Measurements from ENCODE around the gene ZDHHC15.
"Not testable (repeated sequence)": the region's sequence is repeated elsewhere in the genome, so short reads cannot be mapped to it uniquely, and the experiment has no call there.

ZDHHC15 gene

DNA sequence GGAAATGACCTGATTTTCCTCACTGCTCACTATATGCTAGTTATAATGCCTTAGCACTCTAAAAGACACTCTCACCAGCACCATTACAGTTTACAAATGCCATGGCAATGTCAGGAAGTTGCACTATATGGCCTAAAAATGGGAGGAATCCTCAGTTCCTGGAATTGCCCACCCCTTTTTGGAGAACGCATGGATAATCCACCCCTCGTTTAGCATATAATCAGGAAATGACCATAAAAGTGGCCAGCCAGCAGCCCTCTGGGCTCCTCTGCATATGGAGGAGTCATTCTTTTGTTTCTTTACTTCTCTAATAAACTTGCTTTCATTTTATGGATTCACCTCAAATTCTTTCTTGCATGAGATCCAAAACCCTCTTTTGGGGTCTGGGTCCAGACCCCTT, 156.0 kb downstream of the ZDHHC15 start:
- H3K9ac ChIP-seq: no peak overlapping the region
- no peak overlapping the region for H3K27ac ChIP-seq
- no peaks in the 10 kb centered on the region for H3K4me1 ChIP-seq
- H3K4me2 ChIP-seq (ENCODE audit: low read length): no peak overlapping the region
- H3K9me3 ChIP-seq (ENCODE audit: control insufficient read depth, low read length): no peaks in the 10 kb centered on the region
- no peaks in the 10 kb centered on the region for H3K36me3 ChIP-seq (ENCODE audit: control insufficient read depth, insufficient read depth, low read length)
- no peak overlapping the region for H2AFZ ChIP-seq
- no peak overlapping the region for H3K4me3 ChIP-seq (ENCODE audit: low read depth, low read length)
- TF ChIP-seq, protein P1, sequence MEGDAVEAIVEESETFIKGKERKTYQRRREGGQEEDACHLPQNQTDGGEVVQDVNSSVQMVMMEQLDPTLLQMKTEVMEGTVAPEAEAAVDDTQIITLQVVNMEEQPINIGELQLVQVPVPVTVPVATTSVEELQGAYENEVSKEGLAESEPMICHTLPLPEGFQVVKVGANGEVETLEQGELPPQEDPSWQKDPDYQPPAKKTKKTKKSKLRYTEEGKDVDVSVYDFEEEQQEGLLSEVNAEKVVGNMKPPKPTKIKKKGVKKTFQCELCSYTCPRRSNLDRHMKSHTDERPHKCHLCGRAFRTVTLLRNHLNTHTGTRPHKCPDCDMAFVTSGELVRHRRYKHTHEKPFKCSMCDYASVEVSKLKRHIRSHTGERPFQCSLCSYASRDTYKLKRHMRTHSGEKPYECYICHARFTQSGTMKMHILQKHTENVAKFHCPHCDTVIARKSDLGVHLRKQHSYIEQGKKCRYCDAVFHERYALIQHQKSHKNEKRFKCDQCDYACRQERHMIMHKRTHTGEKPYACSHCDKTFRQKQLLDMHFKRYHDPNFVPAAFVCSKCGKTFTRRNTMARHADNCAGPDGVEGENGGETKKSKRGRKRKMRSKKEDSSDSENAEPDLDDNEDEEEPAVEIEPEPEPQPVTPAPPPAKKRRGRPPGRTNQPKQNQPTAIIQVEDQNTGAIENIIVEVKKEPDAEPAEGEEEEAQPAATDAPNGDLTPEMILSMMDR (IDR thresholded peaks at IDR 0.05): no peak
- no peaks in the 10 kb centered on the region for H3K27me3 ChIP-seq (ENCODE audit: control insufficient read depth, insufficient read depth, low read length)
- H3K79me2 ChIP-seq: no peaks in the 10 kb centered on the region

DNA sequence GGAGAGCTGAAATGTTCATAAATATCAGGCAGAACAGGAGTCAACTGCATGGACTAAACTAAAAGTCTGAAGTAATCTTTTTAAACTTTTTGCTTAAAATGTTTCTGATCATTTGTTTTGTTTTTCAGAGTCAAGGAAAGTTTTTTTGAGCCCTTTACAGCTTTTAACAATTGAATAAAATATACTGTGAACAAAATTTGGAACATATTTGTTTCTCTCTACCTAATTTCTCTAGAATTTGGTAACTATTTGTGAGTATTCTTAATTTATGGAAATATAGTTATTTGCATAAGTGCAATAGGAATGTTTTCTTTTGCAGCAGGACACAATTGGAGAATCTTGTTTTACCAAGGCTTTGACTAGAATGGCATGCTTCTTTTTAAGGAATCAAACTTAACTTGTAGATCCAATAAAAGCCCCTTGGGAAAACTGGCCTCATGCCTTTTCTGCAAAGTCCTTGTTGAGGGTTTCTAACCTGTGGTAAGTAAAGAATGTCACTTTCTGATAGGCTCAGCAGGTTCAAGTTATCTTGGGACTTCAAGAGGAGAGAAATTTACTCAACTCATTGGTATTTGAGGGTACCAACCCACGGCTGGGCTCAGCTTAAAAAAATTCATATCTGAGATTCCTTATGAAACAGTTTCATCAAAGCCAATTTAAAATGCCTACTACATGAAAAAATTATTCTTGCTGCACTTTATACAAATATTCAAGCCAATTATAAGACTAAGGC, 157.4 kb downstream of the ZDHHC15 start:
- TF ChIP-seq, protein P1 (IDR thresholded peaks at IDR 0.05): no peak
- Histone ChIP-seq H3K4me1 (no peaks in the 10 kb centered on the region), H3K4me3 (ENCODE audit: low read depth, low read length) (no peak overlapping the region), H3K9me3 (ENCODE audit: control insufficient read depth, low read length) (no peaks in the 10 kb centered on the region), H3K27me3 (ENCODE audit: control insufficient read depth, insufficient read depth, low read length) (no peaks in the 10 kb centered on the region), H3K36me3 (ENCODE audit: control insufficient read depth, insufficient read depth, low read length) (no peaks in the 10 kb centered on the region), H2AFZ (no peak overlapping the region), H3K27ac (no peak overlapping the region), H3K79me2 (no peaks in the 10 kb centered on the region), H3K9ac (no peak overlapping the region), H3K4me2 (ENCODE audit: low read length) (no peak overlapping the region)

- Histone ChIP-seq H3K4me1 (no peaks in the 10 kb centered on the region), H3K27ac (no peak overlapping the region), H3K79me2 (no peaks in the 10 kb centered on the region), H3K9ac (no peak overlapping the region), H2AFZ (no peak overlapping the region), H3K36me3 (ENCODE audit: control insufficient read depth, insufficient read depth, low read length) (no peaks in the 10 kb centered on the region), H3K4me2 (ENCODE audit: low read length) (no peak overlapping the region), H3K27me3 (ENCODE audit: control insufficient read depth, insufficient read depth, low read length) (no peaks in the 10 kb centered on the region), H3K4me3 (ENCODE audit: low read depth, low read length) (no peak overlapping the region), H3K9me3 (ENCODE audit: control insufficient read depth, low read length) (no peaks in the 10 kb centered on the region)
- TF ChIP-seq, protein P1 (IDR thresholded peaks at IDR 0.05): no peak
Measured at GRCh38 chrX:75361788-75362187, 161.0 kb downstream of the ZDHHC15 start.

DNA sequence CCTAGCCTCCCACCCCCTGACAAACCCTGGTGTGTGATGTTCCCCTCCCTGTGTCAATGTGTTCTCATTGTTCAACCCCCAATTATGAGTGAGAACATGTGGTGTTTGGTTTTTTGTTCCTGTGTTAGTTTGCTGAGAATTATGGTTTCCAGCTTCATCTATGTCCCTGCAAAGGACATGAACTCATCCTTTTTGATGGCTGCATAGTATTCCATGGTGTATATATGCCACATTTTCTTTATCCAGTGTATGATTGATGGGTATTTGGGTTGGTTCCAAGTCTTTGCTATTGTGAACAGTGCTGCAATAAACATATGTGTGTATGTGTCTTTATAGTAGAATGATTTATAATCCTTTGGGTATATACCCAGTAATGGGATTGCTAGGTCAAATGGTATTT, 174.2 kb downstream of the ZDHHC15 start:
- H3K27ac ChIP-seq; H3K4me3 ChIP-seq (ENCODE audit: low read depth, low read length); H3K4me2 ChIP-seq (ENCODE audit: low read length); H3K4me1 ChIP-seq; H3K27me3 ChIP-seq (ENCODE audit: control insufficient read depth, insufficient read depth, low read length); H3K9ac ChIP-seq; H3K9me3 ChIP-seq (ENCODE audit: control insufficient read depth, low read length); H3K36me3 ChIP-seq (ENCODE audit: control insufficient read depth, insufficient read depth, low read length); H2AFZ ChIP-seq; H3K79me2 ChIP-seq: not testable (repeated sequence)

GRCh38 chrX:75337525-75337924, 185.3 kb downstream of the ZDHHC15 start:
- H3K36me3 ChIP-seq (ENCODE audit: control insufficient read depth, insufficient read depth, low read length): no peaks in the 10 kb centered on the region
- TF ChIP-seq, protein P1 (IDR thresholded peaks at IDR 0.05): no peak
- H3K79me2 ChIP-seq: no peaks in the 10 kb centered on the region
- no peaks in the 10 kb centered on the region for H3K9me3 ChIP-seq (ENCODE audit: control insufficient read depth, low read length)
- H3K27ac ChIP-seq: no peak overlapping the region
- H3K4me3 ChIP-seq (ENCODE audit: low read depth, low read length): no peak overlapping the region
- H2AFZ ChIP-seq: no peak overlapping the region
- no peak overlapping the region for H3K9ac ChIP-seq
- H3K27me3 ChIP-seq (ENCODE audit: control insufficient read depth, insufficient read depth, low read length): no peaks in the 10 kb centered on the region
- no peaks in the 10 kb centered on the region for H3K4me1 ChIP-seq
- no peak overlapping the region for H3K4me2 ChIP-seq (ENCODE audit: low read length)
